Activated T-helper 1 cell treated with Interleukin-2 at 50 U/mL for 16 hours (primary cell): ENCODE measurements around the gene ELOA.
A peak's percentile ranks its signal among the peaks of the same experiment; 100 is the strongest.

Experiments used
- DNase-seq: peaks from one replicate; pipeline ENCODE4 v3.0.0-alpha.2; 2020; ENCODE audit warnings: low read depth

Gene ELOA, protein sequence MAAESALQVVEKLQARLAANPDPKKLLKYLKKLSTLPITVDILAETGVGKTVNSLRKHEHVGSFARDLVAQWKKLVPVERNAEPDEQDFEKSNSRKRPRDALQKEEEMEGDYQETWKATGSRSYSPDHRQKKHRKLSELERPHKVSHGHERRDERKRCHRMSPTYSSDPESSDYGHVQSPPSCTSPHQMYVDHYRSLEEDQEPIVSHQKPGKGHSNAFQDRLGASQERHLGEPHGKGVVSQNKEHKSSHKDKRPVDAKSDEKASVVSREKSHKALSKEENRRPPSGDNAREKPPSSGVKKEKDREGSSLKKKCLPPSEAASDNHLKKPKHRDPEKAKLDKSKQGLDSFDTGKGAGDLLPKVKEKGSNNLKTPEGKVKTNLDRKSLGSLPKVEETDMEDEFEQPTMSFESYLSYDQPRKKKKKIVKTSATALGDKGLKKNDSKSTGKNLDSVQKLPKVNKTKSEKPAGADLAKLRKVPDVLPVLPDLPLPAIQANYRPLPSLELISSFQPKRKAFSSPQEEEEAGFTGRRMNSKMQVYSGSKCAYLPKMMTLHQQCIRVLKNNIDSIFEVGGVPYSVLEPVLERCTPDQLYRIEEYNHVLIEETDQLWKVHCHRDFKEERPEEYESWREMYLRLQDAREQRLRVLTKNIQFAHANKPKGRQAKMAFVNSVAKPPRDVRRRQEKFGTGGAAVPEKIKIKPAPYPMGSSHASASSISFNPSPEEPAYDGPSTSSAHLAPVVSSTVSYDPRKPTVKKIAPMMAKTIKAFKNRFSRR

DNA sequence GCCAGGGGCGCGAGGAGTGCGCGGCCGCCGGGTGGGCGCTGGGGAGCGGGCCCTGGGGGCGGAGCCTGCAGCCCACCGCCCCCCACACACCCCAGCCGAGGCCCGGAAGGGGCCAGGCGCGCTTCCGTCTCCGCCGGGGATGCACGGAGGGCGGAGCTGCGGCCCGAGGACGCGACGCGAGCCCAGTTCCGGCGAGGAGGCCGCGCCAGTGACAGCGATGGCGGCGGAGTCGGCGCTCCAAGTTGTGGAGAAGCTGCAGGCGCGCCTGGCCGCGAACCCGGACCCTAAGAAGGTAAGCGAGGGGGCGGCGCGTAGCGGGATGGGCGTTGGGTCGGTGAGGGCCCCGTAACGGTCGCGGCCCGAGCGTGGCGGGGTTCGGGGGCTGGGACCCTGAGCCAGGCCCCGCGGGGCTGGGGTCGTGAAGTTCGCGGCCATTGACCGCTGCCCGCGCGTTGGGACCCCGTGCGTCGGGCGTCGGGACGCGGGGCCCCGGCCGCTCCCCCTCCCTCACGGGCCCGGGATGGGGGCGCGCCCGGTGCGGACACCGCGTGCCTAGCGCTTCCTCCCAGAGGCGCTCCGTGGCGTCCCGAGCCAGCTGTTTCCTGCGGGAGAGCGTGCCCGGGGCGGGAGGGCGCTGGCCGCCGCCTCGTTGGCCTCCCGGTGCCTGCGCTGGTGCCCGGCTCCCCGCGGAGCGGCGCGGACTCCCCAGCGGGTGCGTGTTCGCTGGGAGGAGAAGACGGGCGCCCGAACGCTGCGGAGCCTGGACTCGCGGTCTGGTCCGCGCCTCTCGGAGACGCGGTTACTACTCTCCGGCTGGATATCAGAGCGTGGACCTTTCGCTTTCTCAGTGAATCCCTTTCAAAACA is at the start of gene ELOA:
Gene ELOA (plus strand): TSS at position 185 of the 866 bp plus-strand sequence. CDS start 33 bp downstream, at position 218.
- DNase-seq = peak; percentile 71

DNA sequence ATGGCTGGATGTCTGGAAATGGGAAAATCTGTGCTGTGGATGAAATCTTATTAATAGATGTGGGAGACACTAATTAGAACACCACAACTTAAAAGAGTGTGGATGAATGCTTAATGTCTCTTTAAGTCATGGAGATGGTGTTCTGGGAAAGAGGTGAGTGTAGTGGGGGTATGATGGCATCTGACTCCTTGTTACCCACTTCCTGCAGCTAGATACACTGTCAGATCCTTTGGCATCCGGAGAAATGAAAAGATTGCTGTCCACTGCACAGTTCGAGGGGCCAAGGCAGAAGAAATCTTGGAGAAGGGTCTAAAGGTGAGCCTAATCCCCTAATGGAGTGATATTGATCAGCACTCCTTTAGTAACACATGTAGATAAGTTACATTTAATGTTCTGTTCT is 49.7 kb upstream of the ELOA start:
- DNase-seq = no peak

DNA sequence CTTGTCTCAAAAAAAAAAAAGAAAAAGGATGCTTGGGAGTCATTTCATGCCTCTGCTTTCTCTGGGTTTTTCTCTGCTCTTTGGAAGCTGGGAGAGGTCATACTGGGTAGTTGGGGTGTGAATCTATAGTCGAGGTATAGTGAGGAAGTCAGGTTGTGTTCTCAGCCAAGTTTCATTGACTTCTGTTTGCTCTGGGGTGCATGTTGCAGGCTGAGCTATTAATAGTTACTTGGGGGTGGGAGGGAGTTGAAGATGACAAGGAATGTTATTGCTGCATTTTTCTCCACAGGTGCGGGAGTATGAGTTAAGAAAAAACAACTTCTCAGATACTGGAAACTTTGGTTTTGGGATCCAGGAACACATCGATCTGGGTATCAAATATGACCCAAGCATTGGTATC is 48.9 kb upstream of the ELOA start:
- DNase-seq = no peak

DNA sequence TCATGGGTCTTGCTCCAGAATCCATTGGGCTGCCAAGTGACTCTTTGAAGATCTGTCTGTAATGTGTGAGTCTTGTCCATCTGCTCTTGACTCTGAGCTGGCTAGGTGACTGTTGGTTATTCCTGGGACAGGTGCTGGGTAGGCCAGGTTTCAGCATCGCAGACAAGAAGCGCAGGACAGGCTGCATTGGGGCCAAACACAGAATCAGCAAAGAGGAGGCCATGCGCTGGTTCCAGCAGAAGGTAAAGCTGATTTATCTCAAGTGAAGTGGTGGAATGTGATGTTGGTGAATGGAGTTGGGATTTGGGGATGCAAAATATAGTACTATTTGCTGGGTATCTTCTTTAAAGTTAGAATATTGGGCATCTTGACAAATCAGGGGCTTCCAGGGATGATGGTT is 47.6 kb upstream of the ELOA start:
- DNase-seq = no peak

DNA sequence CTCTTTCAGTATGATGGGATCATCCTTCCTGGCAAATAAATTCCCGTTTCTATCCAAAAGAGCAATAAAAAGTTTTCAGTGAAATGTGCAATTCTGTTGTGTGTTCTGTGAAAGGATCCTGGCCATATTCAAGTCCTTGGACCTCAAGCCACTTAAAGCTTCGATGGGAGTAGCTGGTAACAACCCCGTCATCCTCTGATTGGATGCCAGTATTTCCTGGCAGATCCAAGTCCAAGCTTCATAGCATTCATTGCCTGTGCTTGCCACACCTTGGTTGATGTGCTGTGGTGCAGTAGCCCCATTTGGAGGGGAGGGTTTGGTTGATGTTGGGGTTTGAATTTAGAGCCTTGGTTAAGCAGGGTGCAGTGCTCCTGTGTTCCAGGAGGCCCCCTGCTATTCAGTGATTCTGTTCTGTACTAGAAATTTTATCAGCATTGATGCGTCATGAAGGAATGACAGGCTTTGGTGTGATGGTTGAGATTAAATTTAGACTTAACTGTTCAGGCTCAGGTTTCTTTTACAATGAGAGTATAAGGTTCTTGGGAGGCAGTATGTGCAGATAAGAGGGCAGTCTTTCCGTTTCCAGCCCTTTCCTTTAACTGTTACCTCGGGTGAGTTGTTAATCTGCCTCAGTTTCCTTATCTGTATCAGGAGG is 46.8 kb upstream of the ELOA start:
- DNase-seq = no peak

DNA sequence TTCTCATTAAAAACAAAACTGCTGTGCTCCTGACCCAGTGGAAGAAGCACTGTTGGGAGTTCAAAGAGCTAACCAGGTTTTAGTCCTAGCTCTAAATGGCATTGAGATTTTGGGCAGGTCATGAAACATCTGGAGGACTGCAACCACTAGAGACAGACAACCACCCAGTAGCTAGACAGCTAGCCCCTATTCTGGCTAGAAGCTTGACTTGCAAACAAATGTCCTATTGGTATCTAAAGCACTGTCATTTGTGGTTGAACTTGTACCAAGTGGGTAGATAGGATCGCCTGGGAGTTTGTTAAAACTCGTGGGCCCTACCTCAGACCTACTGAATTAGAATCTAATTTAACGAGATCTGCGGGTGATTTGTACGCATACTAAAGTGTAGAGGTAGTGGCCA is 44.8 kb upstream of the ELOA start:
- DNase-seq = no peak

DNA sequence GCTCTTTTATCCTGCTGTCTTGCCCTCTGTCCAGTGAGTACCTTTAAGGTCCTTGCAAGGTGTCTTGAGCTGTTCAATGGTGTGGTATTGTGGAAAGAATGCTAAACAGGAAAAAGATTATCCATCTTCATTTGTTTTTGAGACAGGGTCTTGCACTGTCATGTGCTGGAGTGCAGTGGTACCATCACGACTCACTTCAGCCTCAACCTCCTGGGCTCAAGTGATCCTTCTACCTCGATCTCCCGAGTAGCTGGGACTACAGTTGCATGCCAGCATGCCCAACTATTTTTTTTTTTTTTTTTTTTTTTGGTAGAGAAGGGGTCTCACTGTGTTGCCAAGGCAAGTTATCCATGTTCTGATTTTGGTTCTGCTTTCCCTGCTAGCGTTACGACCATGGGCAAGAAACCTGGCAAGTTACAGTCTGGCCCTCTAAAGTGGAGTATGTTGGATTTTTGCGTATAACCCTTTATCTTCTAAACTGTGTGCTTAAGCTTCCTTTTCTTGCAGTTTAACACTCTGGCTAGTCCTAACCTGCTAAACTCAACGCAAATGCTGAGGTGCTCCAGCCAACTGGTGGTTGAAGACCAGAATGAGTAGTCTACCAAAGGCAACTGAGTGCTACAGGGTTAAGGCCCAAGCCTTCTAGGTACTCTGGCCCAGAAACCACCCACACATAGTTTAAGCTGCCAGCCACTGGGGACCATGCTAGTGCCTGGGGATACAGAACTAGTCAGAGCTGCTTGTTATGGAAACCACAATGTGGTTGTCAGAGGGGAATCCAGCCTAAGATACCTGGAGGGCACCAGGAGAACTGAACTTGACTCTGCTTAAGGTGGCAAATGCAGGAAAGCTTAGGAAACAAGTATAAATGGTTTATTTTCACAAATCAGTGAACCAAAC is 43.7 kb upstream of the ELOA start:
- DNase-seq = no peak

DNA sequence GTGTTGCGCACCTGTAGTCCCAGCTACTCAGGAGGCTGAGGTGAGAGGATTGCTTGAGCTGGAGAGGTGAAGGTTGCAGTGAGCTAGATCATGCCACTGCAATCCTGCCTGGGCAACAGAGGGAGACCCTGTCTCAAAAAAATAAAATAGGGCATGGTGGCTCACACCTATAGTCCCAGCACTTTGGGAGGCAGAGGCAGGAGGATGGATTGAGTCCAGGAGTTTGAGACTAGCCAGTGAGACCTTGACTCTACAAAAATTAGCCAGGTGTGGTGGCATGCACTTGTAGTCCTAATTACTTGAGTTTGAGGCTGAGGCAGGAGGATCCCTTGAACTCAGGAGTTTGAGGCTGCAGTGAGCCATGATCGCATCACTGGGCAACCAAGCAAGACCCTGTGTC is 42.0 kb upstream of the ELOA start:
- no peak for DNase-seq

DNA sequence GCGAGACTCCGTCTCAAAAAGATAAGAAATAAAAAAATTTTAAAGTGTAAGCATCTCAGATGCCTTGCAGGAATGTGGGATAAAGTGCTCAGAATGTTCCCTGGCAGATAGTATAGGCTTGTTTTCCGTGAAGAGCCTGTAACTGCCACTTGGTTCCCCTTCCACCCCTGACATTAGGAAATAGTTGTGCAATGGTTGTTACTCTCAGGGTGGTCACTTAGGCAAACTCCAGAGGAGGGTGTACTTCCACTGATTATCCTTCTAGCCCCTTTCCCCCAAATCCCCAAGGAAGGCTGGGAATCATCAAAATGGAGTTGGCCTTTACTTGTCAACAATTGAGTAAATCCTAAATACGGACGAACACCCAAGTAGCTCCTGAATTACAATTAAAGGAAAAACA is 41.3 kb upstream of the ELOA start:
- no peak for DNase-seq

DNA sequence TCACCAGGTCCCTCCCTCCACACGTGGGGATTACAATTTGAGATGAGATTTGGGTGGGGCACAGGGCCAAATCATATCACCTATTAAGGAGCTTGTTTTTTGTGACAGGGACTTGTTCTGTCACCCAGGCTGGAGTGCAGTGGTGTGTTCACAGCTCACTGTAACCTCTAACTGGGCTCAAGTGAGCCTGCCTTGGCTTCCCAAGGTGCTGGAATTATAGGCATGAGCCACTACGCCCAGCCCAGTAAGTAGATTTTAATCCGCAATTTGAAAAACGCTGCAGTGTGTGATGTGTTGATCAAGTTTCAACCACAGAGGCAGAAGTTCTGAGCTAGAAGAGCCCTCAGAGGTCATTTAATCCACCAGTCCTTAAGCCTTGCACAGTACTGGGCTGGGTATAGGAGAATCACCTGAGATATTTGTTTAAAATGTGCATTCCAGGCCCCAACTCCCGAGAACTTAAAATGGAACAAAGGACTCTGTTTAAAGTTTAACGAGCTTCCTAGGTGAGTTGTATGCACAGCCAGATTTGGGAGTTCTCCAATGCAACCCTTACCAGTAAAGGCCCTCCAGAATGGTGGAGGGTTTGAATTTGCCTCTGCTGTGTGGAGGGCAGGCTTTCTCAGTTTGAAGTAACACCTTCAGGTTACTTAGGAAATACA is 38.3 kb upstream of the ELOA start:
- no peak for DNase-seq

DNA sequence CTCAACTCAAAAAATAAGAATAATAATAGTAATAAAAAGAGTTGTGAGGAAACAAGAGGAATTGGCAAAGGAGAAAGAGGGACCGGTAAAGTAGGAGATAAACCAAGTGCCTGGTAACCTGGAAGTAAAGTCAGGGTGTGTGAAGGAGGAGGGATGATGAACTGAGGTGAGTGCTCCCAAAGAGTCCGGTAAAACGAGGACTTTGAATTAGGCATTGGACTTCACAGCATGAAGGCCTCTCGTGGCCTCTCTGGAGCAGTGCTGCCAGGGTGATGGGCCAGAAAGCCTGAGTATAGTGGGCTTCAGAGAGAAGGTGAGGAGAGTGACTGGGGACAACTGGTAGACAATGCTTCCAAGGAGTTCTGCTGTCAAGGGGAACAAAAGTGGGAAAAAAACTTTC is 34.0 kb upstream of the ELOA start:
- no peak for DNase-seq

DNA sequence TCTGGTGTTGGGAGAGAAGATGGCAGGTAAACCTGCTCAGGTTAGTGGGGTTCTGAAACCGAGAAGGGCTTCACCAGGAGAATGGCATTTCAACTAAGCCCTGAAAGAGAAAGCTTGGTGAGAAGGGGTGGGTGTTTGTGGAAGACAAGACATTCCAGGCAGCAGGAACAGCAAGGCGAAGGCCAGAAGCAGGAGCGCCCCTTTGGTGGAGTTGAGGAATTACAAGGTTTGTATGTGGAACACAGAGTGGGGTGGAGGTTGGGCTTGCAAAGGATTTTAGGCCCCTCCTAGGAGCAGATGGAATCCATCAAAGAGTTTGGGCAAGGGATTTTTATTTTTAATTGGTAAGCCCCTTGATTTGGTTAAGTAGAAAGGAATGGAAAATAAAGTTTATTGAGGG is 24.8 kb upstream of the ELOA start:
- DNase-seq = no peak

DNA sequence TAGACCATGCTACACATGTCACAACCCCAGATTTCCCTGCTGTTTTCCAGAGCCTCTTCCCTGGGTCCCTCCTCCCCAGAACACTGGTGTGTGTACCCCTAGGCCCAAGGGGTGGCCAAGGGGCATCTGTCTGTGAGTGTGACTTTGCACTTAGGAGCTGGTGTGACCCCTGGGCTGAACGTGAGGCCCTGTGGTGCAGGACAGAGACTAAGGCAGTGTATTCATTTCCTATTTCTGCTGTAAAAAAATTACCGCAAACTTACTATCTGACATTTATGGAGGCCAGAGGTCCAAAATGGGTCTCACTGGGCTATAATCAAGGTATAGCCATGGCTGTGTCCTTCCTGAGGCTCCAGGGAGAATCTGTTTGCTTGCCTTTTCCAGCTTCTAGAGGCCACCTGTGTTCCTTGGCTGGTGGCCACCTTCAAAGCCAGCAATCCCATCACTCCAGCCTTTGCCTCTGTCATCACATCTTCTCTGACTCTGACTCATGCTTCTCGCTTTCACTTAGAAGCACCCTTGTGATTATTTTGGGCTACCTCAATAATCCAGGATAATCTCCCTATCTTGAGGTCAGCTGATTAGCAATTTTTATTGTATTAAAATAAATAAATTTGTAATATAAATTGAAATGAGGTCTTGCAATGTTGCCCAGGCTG is 24.0 kb upstream of the ELOA start:
- DNase-seq = no peak

DNA sequence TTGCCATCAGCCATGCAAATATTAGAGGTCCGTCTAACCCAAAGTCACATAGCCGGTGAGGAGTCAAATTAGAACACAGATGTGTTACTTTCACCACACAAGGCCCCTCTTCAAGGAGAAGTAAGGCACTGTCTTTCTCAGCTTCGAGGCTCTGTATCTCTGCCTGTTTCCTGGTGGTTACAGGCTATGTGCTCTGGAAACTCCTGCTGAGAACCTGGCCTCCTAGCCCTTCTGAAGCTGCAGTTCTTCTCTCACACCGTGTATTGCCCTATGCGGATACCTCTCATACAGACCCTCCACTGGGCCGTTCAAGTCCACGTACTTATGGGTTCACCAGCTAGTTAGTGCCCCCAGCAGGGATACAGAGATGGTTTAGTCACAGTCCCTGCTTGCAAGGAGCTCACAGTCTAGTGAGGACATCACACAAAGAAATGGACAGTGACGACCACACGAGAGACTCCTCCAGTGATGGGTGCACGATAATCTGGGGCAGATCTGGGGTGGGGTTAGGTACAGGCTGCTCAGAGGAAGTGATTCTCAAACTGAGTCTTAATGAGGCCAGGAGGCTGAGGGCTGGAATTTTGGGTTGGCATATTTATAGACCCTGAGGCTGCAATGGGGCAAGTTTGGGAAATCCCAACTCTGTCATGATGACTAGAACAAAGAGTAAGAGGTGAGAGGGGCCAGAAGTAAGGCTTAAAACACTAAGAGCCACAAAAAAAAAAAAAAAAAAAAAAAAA is 22.8 kb upstream of the ELOA start:
- DNase-seq = no peak

DNA sequence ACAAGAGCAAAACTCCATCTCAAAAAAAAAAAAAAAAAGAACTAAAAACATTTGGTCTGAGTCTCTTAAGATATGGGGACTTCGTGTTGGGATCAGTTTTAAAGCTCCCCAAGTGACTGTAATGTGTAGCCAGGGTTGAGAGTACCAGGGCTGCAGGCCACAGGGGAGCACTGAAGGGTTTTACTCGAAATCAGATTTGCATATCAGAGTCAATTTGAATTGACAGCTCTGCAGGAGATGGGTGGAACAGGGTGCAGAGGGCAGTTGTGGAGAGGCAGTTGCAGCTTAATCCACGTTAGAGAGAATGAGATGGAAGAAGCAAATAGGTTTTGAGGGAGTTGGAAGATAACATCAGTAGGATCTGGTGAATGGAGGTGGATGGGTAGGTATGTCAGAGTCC is 20.6 kb upstream of the ELOA start:
- no peak for DNase-seq

DNA sequence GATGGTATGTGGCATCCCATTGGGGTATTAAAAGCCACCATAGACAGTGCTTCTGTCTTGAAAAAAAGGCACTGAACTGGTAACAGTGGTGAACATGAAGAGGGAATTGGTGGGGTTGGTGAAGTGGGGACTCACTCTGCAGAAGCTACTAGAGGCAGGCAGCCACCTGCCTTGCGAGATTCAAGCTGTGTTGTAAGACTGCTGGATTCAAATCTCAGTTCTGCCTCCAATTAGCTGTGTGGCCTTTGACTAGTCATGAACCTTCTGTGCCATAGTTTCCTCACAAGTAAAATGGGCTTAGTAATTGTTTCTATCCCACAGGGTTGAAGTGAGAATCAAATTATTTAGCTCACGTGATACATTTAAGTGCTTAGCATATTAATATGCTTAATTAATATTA is 16.6 kb upstream of the ELOA start:
- no peak for DNase-seq

DNA sequence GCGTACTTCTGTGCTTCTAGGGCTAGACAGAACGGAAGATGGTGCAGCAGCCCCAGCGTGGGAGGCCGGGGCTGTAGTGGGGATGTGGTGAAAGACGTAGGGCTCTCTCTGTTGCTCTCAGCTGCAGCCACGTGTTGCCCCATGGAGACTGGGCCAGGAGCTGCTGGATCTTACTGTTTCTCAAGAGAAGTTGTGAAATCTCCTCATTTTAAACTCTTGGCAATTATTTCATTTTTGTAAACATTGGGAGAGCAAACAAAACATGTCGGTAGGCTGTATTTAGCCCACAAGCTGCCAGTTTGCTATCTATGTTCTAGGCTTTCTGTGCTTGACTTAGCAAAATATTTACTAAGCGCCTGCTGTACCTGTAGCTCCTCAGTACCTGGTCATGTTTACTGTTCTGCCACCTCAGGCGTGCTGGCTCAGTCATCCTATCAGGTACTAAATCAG is 15.9 kb upstream of the ELOA start:
- no peak for DNase-seq

DNA sequence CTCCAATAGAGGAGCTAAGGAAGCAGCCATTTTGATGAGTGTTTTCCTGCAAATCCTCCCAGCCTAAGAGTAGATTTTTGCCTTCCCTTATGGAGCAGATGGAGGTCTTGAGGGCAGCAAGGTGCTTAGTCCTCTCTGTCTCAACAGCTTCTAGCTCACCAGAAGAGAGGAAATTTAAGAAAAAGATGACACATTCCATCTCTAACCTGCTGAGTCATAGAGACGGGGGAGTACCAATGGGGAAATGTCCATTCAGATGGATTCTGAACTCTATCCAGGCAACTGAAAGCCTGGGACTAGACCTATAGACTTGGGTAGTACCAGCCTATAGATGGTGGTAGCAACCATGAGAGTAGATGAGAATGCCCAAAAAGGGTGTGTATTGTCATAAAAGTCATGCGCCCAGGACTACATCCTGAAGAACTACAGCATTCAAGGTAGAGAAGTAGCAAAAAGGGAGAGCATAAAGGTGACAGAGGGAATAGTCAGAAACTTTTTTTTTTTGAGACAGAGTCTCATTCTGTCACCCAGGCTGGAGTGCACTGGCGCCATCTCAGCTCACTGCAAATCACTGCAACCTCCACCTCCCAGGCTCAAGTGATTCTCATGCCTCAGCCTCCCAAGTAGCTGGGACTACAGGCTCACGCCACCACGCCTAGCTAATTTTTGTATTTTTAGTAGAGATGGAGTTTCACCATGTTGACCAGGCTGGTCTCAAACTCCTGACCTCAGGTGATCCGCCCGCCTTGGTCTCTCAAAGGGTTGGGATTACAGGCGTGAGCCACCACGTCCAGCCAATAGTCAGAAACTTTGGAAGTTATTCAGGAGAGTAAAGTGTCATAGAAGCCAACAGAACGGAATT is 10.7 kb upstream of the ELOA start:
- no peak for DNase-seq
